Measurements from ENCODE around the gene HOXD11.

HOXD11 gene

GRCh38 chr2:176090862-176091261, 16.2 kb upstream of the HOXD11 start:
- H3K36me3 ChIP-seq (ENCODE audit: control insufficient read depth, insufficient read depth, low read length) = no peaks in the 10 kb centered on the region
- H3K27me3 ChIP-seq (ENCODE audit: control insufficient read depth, insufficient read depth, low read length) = peaks cover 95% of the 10 kb centered on the region
- H3K4me1 ChIP-seq (ENCODE audit: control insufficient read depth, insufficient read depth, low read length) = no peaks in the 10 kb centered on the region
- H3K9ac ChIP-seq (ENCODE audit: low read depth, low read length) = no peak overlapping the region
- peak overlapping the region; percentile 33 for H3K4me3 ChIP-seq (ENCODE audit: low read depth, low read length)
- no peaks in the 10 kb centered on the region for H3K9me3 ChIP-seq (ENCODE audit: control insufficient read depth, insufficient read depth, low read length)

DNA sequence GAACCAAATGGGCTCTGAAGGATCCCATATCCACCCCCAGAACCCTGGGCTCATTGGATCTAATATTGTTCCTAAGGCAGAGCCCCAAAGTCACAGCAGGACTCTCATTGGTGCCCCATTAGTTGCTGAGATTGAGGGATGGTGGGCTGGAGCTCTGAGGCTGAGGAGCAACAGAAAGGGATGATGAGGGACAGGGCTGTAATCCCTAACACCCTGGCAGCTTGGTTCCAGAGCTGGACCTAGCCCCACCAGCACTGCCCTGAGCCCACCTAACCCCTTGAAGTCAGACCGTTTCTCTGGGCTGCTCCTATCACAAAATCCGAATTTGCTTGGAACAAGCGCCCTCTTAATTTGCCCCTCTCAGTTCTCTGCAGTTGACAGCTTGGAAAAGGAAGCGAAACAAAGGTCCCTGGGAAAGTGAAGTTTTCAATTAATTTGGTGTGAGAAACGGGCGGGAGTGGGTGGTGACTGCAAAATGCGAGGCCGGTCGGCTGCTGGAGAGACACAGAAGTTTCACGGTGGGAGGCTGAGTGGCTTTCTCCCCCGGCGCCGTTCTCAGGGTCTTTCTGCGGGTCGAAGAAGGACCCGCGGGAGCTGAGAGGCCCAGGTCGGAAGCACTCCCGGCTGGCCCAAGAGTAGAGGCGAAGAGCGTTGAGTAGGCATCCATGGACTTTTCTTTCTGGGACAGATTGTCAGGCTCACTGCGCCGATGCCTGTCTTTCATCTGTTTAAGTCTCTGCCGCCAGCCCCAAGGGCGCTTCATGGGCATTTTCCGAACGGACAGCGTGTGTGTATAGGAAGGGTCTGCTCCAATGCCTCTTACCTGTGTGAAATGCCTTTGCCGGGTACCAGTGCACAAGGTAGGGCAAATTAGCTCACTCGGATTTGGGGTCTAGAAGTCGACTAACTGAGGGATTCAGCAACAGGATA, 15.5 kb upstream of the HOXD11 start:
- no peaks in the 10 kb centered on the region for H3K36me3 ChIP-seq (ENCODE audit: control insufficient read depth, insufficient read depth, low read length)
- no peaks in the 10 kb centered on the region for H3K9me3 ChIP-seq (ENCODE audit: control insufficient read depth, insufficient read depth, low read length)
- H3K9ac ChIP-seq (ENCODE audit: low read depth, low read length) = no peak overlapping the region
- H3K4me1 ChIP-seq (ENCODE audit: control insufficient read depth, insufficient read depth, low read length) = peaks cover 3% of the 10 kb centered on the region
- H3K4me3 ChIP-seq (ENCODE audit: low read depth, low read length) = peak overlapping the region; percentile 33
- peaks cover 95% of the 10 kb centered on the region for H3K27me3 ChIP-seq (ENCODE audit: control insufficient read depth, insufficient read depth, low read length)

DNA sequence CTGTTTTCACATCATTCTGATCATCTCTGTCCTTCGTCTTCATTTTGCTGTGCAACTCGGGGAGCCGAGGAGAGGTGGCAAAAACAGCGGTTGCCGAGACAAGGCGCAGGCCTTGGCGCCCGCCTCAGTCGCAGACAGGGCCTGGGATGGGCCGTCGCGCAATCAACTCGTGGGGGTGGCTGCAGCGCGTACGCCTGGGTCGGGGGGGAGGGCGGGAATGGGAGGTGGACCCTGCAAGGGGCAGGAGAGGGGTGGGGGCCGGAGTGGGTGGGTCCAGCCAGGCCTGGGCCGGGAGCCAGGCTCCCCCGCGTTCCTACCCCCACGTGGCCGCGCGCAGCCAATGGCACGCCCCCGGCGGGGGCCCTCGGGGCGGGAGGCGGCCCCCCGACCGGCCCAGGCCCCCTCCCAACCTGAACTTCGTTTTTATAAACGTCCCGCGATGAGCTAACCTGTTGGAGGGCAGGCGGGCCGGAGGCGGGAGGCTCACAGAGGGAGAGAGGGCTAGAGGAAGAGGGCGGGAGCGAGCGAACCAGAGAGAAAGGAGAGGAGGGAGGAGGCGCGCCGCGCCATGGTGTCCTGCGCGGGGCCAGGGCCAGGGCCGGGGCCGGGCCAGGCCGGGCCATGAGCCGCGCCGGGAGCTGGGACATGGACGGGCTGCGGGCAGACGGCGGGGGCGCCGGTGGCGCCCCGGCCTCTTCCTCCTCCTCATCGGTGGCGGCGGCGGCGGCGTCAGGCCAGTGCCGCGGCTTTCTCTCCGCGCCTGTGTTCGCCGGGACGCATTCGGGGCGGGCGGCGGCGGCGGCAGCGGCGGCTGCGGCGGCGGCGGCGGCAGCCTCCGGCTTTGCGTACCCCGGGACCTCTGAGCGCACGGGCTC, 14.6 kb upstream of the HOXD11 start, which contains the start of gene HOXD13:
Gene HOXD13, plus strand, starts transcription at position 452 of the 875 bp plus-strand sequence. Its CDS starts 170 bp downstream, at position 622.
- Histone ChIP-seq H3K4me3 (ENCODE audit: low read depth, low read length) (peak within 1 kb of the TSS; percentile 46), H3K4me1 (ENCODE audit: control insufficient read depth, insufficient read depth, low read length) (peaks cover 3% of the 10 kb centered on the region), H3K27me3 (ENCODE audit: control insufficient read depth, insufficient read depth, low read length) (peaks cover 92% of the 10 kb centered on the region), H3K9ac (ENCODE audit: low read depth, low read length) (no peak within 1 kb of the TSS), H3K9me3 (ENCODE audit: control insufficient read depth, insufficient read depth, low read length) (no peaks in the 10 kb centered on the region), H3K36me3 (ENCODE audit: control insufficient read depth, insufficient read depth, low read length) (no peaks in the 10 kb centered on the region)

- Histone ChIP-seq H3K9me3 (ENCODE audit: control insufficient read depth, insufficient read depth, low read length) (no peaks in the 10 kb centered on the region), H3K4me3 (ENCODE audit: low read depth, low read length) (peak overlapping the region; percentile 46)
Measured at GRCh38 chr2:176093145-176093897, 13.8 kb upstream of the HOXD11 start.

DNA sequence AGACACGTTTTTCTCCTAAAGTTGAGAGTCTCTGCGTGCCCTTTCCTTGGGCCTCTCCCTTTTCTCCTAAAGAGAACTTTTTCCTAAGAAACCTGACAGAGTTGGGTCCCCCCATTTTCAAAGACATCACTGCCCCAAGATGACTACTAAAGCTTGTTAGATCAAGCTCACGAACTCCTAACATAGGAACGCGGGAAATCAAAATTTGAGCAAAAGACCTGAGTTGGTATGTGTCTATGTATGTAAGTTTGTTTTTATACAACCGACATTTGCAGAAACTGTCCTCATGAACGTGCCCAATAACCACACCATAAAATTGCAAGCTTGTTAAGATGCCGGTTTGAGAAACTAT, 13.2 kb upstream of the HOXD11 start:
- Histone ChIP-seq H3K9ac (ENCODE audit: low read depth, low read length) (no peak overlapping the region), H3K9me3 (ENCODE audit: control insufficient read depth, insufficient read depth, low read length) (no peaks in the 10 kb centered on the region), H3K36me3 (ENCODE audit: control insufficient read depth, insufficient read depth, low read length) (no peaks in the 10 kb centered on the region), H3K27me3 (ENCODE audit: control insufficient read depth, insufficient read depth, low read length) (peaks cover 91% of the 10 kb centered on the region), H3K4me3 (ENCODE audit: low read depth, low read length) (peak overlapping the region; percentile 46), H3K4me1 (ENCODE audit: control insufficient read depth, insufficient read depth, low read length) (peaks cover 3% of the 10 kb centered on the region)

More at GRCh38 chr2:176093145-176093897, 13.8 kb upstream of the HOXD11 start:
- H3K4me1 ChIP-seq (ENCODE audit: control insufficient read depth, insufficient read depth, low read length) = peaks cover 3% of the 10 kb centered on the region
- peaks cover 91% of the 10 kb centered on the region for H3K27me3 ChIP-seq (ENCODE audit: control insufficient read depth, insufficient read depth, low read length)
- H3K36me3 ChIP-seq (ENCODE audit: control insufficient read depth, insufficient read depth, low read length) = no peaks in the 10 kb centered on the region
- H3K9ac ChIP-seq (ENCODE audit: low read depth, low read length) = no peak overlapping the region

DNA sequence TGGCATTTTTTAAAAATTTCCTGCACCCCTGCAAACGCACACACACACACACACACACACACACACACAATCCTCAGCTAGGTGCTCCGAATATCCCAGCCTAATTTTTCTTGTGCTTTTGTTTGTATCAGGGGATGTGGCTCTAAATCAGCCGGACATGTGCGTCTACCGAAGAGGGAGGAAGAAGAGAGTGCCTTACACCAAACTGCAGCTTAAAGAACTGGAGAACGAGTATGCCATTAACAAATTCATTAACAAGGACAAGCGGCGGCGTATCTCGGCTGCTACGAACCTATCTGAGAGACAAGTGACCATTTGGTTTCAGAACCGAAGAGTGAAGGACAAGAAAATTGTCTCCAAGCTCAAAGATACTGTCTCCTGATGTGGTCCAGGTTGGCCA, 12.7 kb upstream of the HOXD11 start:
- Histone ChIP-seq H3K4me1 (ENCODE audit: control insufficient read depth, insufficient read depth, low read length) (peaks cover 3% of the 10 kb centered on the region), H3K9ac (ENCODE audit: low read depth, low read length) (no peak overlapping the region), H3K36me3 (ENCODE audit: control insufficient read depth, insufficient read depth, low read length) (no peaks in the 10 kb centered on the region), H3K27me3 (ENCODE audit: control insufficient read depth, insufficient read depth, low read length) (peaks cover 91% of the 10 kb centered on the region), H3K4me3 (ENCODE audit: low read depth, low read length) (peak overlapping the region; percentile 14), H3K9me3 (ENCODE audit: control insufficient read depth, insufficient read depth, low read length) (no peaks in the 10 kb centered on the region)

- H3K9me3 ChIP-seq (ENCODE audit: control insufficient read depth, insufficient read depth, low read length) = no peaks in the 10 kb centered on the region
- peaks cover 3% of the 10 kb centered on the region for H3K4me1 ChIP-seq (ENCODE audit: control insufficient read depth, insufficient read depth, low read length)
- H3K4me3 ChIP-seq (ENCODE audit: low read depth, low read length) = no peak overlapping the region
- peaks cover 91% of the 10 kb centered on the region for H3K27me3 ChIP-seq (ENCODE audit: control insufficient read depth, insufficient read depth, low read length)
- no peak overlapping the region for H3K9ac ChIP-seq (ENCODE audit: low read depth, low read length)
- no peaks in the 10 kb centered on the region for H3K36me3 ChIP-seq (ENCODE audit: control insufficient read depth, insufficient read depth, low read length)
Measured at GRCh38 chr2:176095421-176095820, 11.7 kb upstream of the HOXD11 start.

DNA sequence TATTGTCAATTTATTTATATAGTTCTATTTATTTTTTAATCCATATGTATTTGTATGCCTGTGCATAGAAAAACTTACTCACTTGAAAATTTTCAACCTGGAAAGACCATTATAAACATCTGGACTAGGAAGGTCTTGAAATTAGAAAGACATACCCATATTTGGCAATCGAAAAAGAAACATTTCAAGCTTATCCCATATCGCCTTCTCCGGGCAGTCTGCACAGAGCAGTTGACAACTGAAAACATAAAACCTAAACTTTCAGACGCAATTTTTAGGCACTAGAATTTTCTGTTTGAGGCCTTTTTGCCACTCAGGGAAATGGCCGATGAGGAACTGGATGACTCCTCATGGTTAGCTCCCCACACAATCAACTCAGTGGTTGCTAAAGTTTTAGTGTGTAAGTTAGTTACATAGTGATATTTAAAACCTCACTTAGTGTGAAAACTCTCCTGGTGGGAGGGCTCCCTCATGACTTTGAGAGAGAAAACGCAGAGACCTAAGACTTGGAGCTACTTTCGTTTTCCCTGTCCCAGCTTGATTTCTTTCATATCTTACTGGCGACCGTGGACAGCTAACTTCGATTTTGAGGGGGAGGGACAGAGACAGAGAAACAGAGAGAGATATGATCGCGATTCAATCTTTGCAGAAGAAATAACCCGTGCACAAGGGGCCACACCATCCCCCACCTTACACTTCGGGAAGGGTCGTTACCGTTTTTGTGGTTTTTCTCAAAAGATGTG, 10.7 kb upstream of the HOXD11 start:
- H3K27me3 ChIP-seq (ENCODE audit: control insufficient read depth, insufficient read depth, low read length) = peaks cover 91% of the 10 kb centered on the region
- peaks cover 3% of the 10 kb centered on the region for H3K4me1 ChIP-seq (ENCODE audit: control insufficient read depth, insufficient read depth, low read length)
- H3K36me3 ChIP-seq (ENCODE audit: control insufficient read depth, insufficient read depth, low read length) = no peaks in the 10 kb centered on the region
- H3K9ac ChIP-seq (ENCODE audit: low read depth, low read length) = no peak overlapping the region
- H3K9me3 ChIP-seq (ENCODE audit: control insufficient read depth, insufficient read depth, low read length) = no peaks in the 10 kb centered on the region
- H3K4me3 ChIP-seq (ENCODE audit: low read depth, low read length) = peak overlapping the region; percentile 27

GRCh38 chr2:176096986-176097819, 9.9 kb upstream of the HOXD11 start:
- no peaks in the 10 kb centered on the region for H3K9me3 ChIP-seq (ENCODE audit: control insufficient read depth, insufficient read depth, low read length)
- no peak overlapping the region for H3K9ac ChIP-seq (ENCODE audit: low read depth, low read length)
- H3K4me3 ChIP-seq (ENCODE audit: low read depth, low read length) = peak overlapping the region; percentile 27
- H3K36me3 ChIP-seq (ENCODE audit: control insufficient read depth, insufficient read depth, low read length) = no peaks in the 10 kb centered on the region
- H3K27me3 ChIP-seq (ENCODE audit: control insufficient read depth, insufficient read depth, low read length) = peaks cover 91% of the 10 kb centered on the region
- peaks cover 3% of the 10 kb centered on the region for H3K4me1 ChIP-seq (ENCODE audit: control insufficient read depth, insufficient read depth, low read length)

GRCh38 chr2:176097820-176098365, 9.2 kb upstream of the HOXD11 start:
- no peaks in the 10 kb centered on the region for H3K36me3 ChIP-seq (ENCODE audit: control insufficient read depth, insufficient read depth, low read length)
- H3K27me3 ChIP-seq (ENCODE audit: control insufficient read depth, insufficient read depth, low read length) = peaks cover 95% of the 10 kb centered on the region
- no peak overlapping the region for H3K9ac ChIP-seq (ENCODE audit: low read depth, low read length)
- peak overlapping the region; percentile 27 for H3K4me3 ChIP-seq (ENCODE audit: low read depth, low read length)
- H3K9me3 ChIP-seq (ENCODE audit: control insufficient read depth, insufficient read depth, low read length) = no peaks in the 10 kb centered on the region
- H3K4me1 ChIP-seq (ENCODE audit: control insufficient read depth, insufficient read depth, low read length) = peaks cover 3% of the 10 kb centered on the region

All from iPS-15b (cell line).